MCF 10A (cell line): Measurements from ENCODE around the gene ZNF574. TPM values are rescaled to one million over a fixed set of nuclear protein-coding genes. Genes with fewer than 3 reads are reported as not detected.

Source experiments
- BruUV-seq: library from RNA; stranded (reverse); fragments of 400-500 nt; replicated peaks from 2 replicates; lab custom pipeline; 2021; lab: Mats Ljungman, UMichigan
- CTCF ChIA-PET: fragments of 300-600 bp; sonication (Branson Sonifier 250); formaldehyde crosslinking; extraction: SDS; loops from one replicate; lab custom pipeline; 2021; ENCODE audit warnings: antibody characterized with exemption, inconsistent platforms; lab: Yijun Ruan, JAX
- POLR2A ChIA-PET: fragments of 300-600, 350-650 bp; sonication (Branson Sonifier 250); formaldehyde crosslinking; extraction: SDS; loops from one replicate; lab custom pipeline; 2020; ENCODE audit warnings: antibody characterized with exemption, inconsistent platforms; lab: Yijun Ruan, JAX
- DNase-seq: peaks from one replicate; pipeline ENCODE4 v3.0.0-alpha.2; 2018; ENCODE audit not compliant: unreplicated experiment
- H3K27ac Mint-ChIP-seq: one replicate; pipeline ENCODE4 v1.8.0; 2022; ENCODE audit warnings: mild to moderate bottlenecking, low read depth, mixed read lengths; ENCODE audit not compliant: unreplicated experiment
- H3K27me3 Mint-ChIP-seq: one replicate; pipeline ENCODE4 v1.8.0; 2022; ENCODE audit warnings: mixed read lengths; ENCODE audit not compliant: insufficient read depth, unreplicated experiment
- H3K36me3 Mint-ChIP-seq: one replicate; pipeline ENCODE4 v1.8.0; 2022; ENCODE audit warnings: mild to moderate bottlenecking, moderate library complexity, mixed read lengths; ENCODE audit not compliant: insufficient read depth, unreplicated experiment
- H3K4me1 Mint-ChIP-seq: one replicate; pipeline ENCODE4 v1.8.0; 2022; ENCODE audit warnings: mixed read lengths; ENCODE audit not compliant: insufficient read depth, unreplicated experiment
- H3K4me3 Mint-ChIP-seq: one replicate; pipeline ENCODE4 v1.8.0; 2022; ENCODE audit warnings: mild to moderate bottlenecking, moderate library complexity, mixed read lengths; ENCODE audit not compliant: unreplicated experiment
- H3K9me3 Mint-ChIP-seq: one replicate; pipeline ENCODE4 v1.8.0; 2022; ENCODE audit warnings: mixed read lengths; ENCODE audit not compliant: unreplicated experiment
- CTCF ChIP-seq: fragments of 200-600 bp; IDR thresholded peaks from one replicate; pipeline ENCODE4 v1.8.0; 2022; ENCODE audit warnings: antibody characterized with exemption, mild to moderate bottlenecking; ENCODE audit not compliant: unreplicated experiment
- intact Hi-C: fragments of 100-400 bp; cut with micrococcal nuclease; formaldehyde crosslinking; loops from 2 replicates; pipeline ENCODE4 v1.14.1; 2022
- total RNA-seq: library from RNA; stranded (reverse); gene quantifications from 2 replicates; pipeline ENCODE4 v1.2.3, GENCODE V29; 2022

ZNF574 gene
- total RNA-seq, 1 experiment from 2014 or later = 12.2 TPM

GRCh38 chr19:42122691-42123607, 47.0 kb downstream of the ZNF574 start:
- no peaks in the 10 kb centered on the region for H3K27me3 Mint-ChIP-seq
- BruUV-seq = no TSS peak
- H3K4me1 Mint-ChIP-seq = peaks cover 20% of the 10 kb centered on the region
- DNase-seq = no peak
- POLR2A ChIA-PET = no interaction called here
- TF ChIP-seq CTCF = no peak
- CTCF ChIA-PET = interaction anchor here (1.0 to 2.0 kb wide), 5 partner anchors 10 to 317 kb away, joined by 3 to 9 read pairs (median 7); partner anchors contain the start of gene POU2F2
- H3K9me3 Mint-ChIP-seq = no peaks in the 10 kb centered on the region
- no peak overlapping the region for H3K27ac Mint-ChIP-seq
- intact Hi-C loops = no loop called here
- H3K4me3 Mint-ChIP-seq = no peak overlapping the region
- peaks cover 2% of the 10 kb centered on the region for H3K36me3 Mint-ChIP-seq

GRCh38 chr19:42123765-42124164, 47.8 kb downstream of the ZNF574 start:
- Mint-ChIP-seq H3K9me3 (no peaks in the 10 kb centered on the region), H3K4me1 (peaks cover 20% of the 10 kb centered on the region), H3K4me3 (no peak overlapping the region), H3K27me3 (no peaks in the 10 kb centered on the region), H3K27ac (no peak overlapping the region), H3K36me3 (peaks cover 5% of the 10 kb centered on the region)
- intact Hi-C loops = no loop called here
- no peak for DNase-seq
- BruUV-seq = no TSS peak
- ChIA-PET POLR2A (interaction anchor here (1.3 kb wide), 1 partner anchor 11 kb away, joined by 7 read pairs; no protein-coding TSS in a partner anchor), CTCF (interaction anchor here (0.6 to 2.4 kb wide), 9 partner anchors 9 to 316 kb away, joined by 3 to 23 read pairs (median 7); partner anchors contain the start of gene POU2F2)
- no peak for TF ChIP-seq CTCF

GRCh38 chr19:42124386-42124901, 48.5 kb downstream of the ZNF574 start:
- Mint-ChIP-seq H3K4me1 (peaks cover 24% of the 10 kb centered on the region), H3K36me3 (peaks cover 5% of the 10 kb centered on the region), H3K27ac (no peak overlapping the region), H3K4me3 (no peak overlapping the region), H3K9me3 (no peaks in the 10 kb centered on the region), H3K27me3 (no peaks in the 10 kb centered on the region)
- DNase-seq = peak; percentile 52
- ChIA-PET CTCF (interaction anchor here (0.6 to 2.4 kb wide), 12 partner anchors 8 to 1309 kb away, joined by 3 to 23 read pairs (median 4); partner anchors contain the start of gene POU2F2), POLR2A (interaction anchor here (1.0 to 1.3 kb wide), 2 partner anchors 11 to 14 kb away, joined by 5 to 7 read pairs; no protein-coding TSS in a partner anchor)
- intact Hi-C loops = no loop called here
- TF ChIP-seq CTCF = no peak
- no TSS peak for BruUV-seq

- Mint-ChIP-seq H3K4me3 (no peak overlapping the region), H3K36me3 (peaks cover 5% of the 10 kb centered on the region), H3K9me3 (no peaks in the 10 kb centered on the region), H3K27me3 (no peaks in the 10 kb centered on the region), H3K4me1 (peaks cover 34% of the 10 kb centered on the region), H3K27ac (no peak overlapping the region)
- POLR2A ChIA-PET = no interaction called here
- CTCF ChIA-PET = interaction anchor here (0.6 to 2.4 kb wide), 5 partner anchors 9 to 192 kb away, joined by 3 to 23 read pairs (median 7); no protein-coding TSS in a partner anchor
- intact Hi-C loops = no loop called here
- TF ChIP-seq CTCF = no peak
- no peak for DNase-seq
- no TSS peak for BruUV-seq
Measured at GRCh38 chr19:42125536-42125935, 49.6 kb downstream of the ZNF574 start.
